GM10248 (cell line): ENCODE results near the gene CHRNA7.

Experiments used
- CTCF ChIA-PET: fragments of 300-600 bp; sonication (Branson Sonifier 250); formaldehyde crosslinking; extraction: SDS; loops from one replicate; lab custom pipeline; 2021; ENCODE audit warnings: antibody characterized with exemption; lab: Yijun Ruan, JAX
- POLR2A ChIA-PET: fragments of 350-650 bp; sonication (Branson Sonifier 250); formaldehyde crosslinking; extraction: SDS; loops from one replicate; lab custom pipeline; 2020; ENCODE audit warnings: antibody characterized with exemption; lab: Yijun Ruan, JAX
- DNase-seq: peaks from one replicate; pipeline ENCODE4 v3.0.0; 2012; ENCODE audit errors: extremely low spot score
- TF ChIP-seq, protein P1 (sequence below): IDR thresholded peaks from 2 replicates; pipeline ENCODE4 v1.5.1; 2012; ENCODE audit warnings: mild to moderate bottlenecking, low read depth; ENCODE audit errors: extremely low read depth, missing control alignments, control extremely low read depth

CHRNA7 gene

DNA sequence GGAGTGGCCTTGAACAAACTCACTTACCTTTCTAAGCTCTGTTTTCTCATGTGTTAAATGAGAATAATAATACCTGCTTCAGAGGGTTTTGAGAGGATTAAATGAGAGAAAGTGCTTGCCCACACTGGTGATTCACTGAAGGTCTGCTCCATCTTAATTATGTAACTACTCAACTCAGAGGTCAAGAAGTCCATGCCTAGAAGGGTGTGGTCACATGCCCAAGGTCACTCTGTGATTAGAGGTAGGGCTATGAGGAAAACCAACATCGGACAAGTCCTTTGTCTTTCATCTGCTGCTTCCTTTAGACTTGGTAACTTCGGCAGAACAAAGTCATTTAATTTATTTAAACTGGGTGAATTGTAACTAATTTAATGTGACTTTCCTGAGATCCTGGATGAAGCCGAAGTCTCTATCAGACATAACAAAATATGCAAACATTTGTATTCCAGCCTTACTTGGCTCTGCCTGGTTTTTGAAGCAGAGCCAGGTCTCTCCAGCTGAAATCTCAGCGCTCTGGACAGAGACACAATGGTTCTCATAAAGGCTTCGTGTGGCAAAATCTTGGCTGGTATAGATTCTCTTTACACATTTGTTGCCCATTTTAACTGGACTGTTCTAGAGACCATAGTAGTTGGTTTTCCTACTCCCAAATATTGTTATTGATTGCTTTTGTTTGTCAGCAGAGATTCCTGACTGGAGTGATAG lies 3.0 kb downstream of the CHRNA7 start:
- ChIA-PET POLR2A (no interaction called here), CTCF (interaction anchor here (1.5 kb wide), 1 partner anchor 38 kb away, joined by 3 read pairs; no protein-coding TSS in a partner anchor)
- TF ChIP-seq, protein P1, sequence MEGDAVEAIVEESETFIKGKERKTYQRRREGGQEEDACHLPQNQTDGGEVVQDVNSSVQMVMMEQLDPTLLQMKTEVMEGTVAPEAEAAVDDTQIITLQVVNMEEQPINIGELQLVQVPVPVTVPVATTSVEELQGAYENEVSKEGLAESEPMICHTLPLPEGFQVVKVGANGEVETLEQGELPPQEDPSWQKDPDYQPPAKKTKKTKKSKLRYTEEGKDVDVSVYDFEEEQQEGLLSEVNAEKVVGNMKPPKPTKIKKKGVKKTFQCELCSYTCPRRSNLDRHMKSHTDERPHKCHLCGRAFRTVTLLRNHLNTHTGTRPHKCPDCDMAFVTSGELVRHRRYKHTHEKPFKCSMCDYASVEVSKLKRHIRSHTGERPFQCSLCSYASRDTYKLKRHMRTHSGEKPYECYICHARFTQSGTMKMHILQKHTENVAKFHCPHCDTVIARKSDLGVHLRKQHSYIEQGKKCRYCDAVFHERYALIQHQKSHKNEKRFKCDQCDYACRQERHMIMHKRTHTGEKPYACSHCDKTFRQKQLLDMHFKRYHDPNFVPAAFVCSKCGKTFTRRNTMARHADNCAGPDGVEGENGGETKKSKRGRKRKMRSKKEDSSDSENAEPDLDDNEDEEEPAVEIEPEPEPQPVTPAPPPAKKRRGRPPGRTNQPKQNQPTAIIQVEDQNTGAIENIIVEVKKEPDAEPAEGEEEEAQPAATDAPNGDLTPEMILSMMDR = no peak
- no peak for DNase-seq

DNA sequence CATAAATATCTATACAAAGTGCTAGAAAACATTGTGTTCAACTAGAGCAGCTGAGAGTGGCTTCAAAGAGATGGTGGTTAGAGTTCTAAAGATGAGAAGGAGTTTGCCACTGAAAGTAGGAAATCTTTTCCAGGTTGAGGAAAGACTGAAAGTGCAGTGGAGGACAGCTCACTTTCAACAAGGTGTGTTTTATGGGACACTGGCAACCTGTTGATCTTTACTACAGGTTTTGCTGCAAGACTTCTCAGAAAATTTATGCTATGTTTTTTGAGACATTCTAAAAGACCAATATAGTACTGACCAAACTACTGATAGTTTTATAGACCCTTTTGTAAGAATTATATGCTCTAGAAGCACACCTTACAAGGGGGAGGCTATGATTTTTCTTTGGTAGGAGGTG lies 3.8 kb downstream of the CHRNA7 start:
- CTCF ChIA-PET = interaction anchor here (1.5 kb wide), 1 partner anchor 39 kb away, joined by 3 read pairs; no protein-coding TSS in a partner anchor
- no peak for DNase-seq
- POLR2A ChIA-PET = no interaction called here
- TF ChIP-seq, protein P1 = no peak

DNA sequence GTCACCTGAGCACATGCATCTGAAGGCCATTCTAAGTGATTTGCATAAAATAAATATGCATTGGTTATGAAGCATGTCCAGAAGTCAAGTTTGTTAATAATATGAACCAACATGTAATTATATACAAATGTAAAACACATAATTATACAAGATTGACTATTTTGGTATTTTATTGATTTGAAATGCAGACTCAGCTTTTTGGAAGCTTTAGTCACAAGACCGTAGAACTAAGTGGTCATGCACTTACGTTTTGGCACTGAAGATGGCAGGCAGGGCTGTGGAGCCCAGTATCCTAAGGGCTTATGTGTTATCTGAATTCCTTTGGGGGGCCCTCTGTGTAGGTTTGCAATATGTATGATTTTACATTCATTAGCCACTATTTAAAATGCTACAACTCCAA lies 5.0 kb downstream of the CHRNA7 start:
- TF ChIP-seq, protein P1 = no peak
- CTCF ChIA-PET = no interaction called here
- DNase-seq = no peak
- POLR2A ChIA-PET = no interaction called here

DNA sequence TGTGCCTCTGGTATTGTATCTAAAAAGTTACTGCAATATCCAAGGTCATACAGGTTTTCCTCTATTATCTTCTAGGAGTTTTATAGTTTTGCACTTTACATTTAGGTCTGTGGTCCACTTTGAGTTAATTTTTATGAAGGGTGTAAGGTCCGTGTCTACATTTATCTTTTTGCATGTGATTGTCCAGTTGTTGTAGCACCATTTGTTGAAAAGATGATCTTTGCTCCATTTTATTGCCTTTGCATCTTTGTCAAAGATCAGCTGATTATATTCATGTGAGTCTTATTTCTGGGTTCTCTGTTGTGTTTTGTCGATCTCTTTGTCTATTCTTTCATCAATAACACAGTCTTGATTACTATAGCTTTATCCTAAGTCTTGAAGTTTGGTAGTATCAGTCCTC lies 6.7 kb downstream of the CHRNA7 start:
- CTCF ChIA-PET = no interaction called here
- POLR2A ChIA-PET = no interaction called here
- TF ChIP-seq, protein P1 = no peak
- no peak for DNase-seq

DNA sequence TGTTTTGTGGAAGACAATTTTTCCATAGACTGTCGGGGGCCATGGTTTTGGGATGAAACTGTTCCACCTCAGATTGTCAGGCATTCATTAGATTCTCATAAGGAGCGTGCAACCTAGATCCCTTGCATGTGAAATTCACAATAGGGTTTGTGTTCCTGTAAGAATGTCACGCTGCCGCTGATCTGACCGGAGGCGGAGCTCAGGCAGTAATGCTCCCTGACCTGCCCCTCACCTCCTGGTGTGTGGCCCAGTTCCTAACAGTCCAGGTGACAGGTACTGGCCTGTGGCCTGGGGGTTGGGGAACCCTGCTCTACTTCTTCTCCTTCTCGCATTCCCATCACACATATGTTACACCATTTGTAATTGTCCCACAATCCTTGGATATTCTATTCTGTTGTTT lies 11.0 kb downstream of the CHRNA7 start:
- CTCF ChIA-PET = no interaction called here
- POLR2A ChIA-PET = no interaction called here
- TF ChIP-seq, protein P1 = no peak
- no peak for DNase-seq

DNA sequence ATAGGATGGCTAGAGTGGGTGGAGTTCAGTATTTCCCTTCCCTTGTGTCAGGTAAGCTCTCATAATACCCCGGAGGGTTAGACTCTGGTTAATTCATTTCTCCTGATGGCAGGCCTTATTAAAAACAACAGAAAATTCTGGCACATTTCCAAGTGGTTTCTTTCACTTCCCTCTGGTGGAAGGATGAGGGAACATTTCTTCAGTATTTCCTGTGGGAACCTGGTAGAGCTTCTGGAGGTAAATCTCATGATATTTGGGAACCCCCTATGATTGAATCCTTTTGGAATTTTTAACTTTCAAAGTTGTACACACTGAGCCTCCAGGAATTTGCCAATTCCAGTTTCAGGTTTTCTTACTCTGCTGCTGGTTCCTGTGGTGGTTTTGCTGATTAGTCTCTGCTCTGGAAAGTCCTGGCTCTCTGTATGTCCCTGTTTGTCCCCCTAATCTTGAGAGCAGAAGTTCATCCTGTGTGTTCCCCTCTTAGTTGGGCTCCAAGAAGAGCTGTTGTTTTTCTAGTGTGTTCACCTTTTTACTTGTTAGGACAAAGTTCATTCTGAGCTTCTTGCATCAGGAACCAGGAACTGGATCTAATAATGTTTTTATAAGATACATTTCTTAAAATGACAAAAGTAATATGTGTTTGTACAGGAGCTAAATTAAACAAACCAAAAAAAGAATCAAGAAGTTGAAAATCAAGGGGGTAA lies 12.1 kb downstream of the CHRNA7 start:
- ChIA-PET POLR2A (no interaction called here), CTCF (no interaction called here)
- no peak for DNase-seq
- TF ChIP-seq, protein P1 = no peak
